ENCODE data around the gene PNKP.

Gene PNKP

DNA sequence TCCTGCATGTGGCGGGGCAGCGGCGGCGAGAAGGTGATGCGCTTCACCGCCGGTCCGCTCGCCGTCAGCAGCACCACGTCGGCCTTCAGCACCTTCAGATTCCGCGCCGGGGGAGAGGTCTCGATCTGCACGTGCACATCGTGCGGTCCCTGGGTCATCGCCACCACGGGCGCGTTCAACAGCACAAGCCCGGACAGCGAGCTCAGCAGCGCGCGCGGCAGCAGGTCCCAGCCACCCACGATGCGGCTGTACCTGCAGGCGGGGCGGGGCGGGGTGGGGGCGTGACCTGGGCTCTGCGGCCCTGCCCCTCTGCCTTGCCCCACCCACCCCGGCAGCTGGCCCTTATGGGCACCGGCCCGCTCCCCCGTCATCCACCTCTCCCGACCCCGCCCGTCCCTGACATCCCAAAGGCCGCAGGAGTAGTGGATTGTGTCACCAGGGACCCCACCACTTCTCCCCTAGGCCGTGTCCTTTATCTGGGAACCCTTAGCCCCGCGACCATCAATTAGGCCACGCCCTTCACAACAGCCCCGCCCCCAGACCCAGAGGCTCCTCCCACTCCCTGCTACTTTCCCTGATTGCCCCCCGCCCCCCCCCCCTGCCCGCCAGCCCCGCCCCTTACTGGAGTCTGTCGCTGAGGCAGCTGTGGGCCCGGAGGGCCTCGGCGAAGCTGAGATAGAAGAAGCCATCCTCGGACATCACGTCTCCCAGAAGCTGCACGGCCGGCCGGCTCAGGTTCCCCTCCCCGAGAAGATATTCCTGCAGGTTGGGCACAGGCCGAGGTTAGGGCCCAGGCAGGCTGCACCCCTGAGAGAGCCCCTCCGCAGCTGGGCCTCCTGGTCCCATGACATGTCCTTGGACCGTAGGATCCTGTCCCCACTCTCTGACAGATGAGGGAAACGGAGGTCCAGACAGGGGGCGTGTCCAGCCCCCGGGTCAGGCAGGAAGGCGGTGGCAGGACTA lies 23.3 kb upstream of the PNKP start:
- in situ Hi-C loops (cut with MboI; ENCODE audit: low sequenced_read_pairs), result no loop called here

DNA sequence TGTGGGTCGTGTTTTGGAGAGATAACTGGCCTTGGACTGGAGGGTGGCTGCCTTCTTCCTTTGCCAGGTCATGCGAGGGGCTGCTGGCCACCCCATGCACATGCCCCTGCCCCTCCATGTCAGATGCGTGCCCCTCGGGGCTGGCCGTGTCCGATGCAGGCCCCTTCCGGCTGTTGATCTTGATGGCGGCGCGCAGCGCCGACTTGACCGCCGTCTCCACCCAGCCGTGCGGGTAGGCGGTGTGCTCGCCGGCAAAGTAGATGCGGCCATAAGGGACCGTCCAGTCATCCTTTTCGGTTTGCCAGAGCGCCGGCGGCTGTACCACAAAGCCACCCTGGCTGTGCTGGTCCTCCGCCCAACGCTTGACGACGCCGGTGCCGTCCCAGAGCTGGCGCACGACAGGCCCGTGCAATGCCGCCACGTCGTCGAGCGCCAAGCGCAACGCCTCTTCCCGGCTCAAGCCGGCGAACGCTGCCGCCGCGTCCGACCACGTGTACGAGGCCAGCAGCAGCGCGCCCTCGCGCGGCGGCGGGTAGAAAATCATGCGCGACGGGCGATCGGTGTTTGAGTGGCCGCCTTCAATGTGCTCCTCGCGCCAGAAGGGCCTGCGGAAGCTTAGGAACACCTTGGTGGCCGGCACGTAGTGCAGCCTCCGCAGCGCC lies 22.4 kb upstream of the PNKP start:
- in situ Hi-C loops (cut with MboI; ENCODE audit: low sequenced_read_pairs), result no loop called here

DNA sequence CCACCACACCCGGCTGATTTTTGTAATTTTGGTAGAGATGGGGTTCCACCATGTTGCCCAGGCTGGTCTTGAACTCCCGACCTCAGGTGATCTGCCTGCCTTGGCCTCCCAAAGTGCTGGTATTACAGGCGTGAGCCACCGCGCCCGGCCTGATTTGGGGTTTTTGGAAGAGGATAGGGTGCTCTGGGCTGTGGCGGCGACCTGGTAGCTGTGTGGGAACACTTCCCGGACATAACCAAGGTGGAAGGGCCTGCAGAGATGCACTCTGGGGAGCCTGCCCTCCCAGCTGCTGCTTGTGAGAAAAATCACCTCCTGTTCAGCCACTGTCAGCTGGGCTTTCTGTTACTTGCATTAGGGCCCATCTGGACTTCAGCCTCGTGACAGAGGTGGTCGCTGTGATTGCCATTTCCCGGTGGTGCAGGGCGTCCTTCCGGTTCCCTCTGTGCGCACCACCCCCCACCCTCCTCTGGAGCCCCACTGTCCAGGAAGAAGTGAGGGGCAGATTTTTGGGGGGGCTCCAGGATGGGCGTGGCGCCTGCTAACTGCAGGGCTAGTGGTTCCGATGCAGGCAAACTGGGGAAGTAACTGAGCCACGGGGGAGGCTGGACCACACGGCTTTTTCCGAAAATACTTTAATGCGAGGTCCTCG lies 21.8 kb upstream of the PNKP start:
- in situ Hi-C loops (cut with MboI; ENCODE audit: low sequenced_read_pairs), result no loop called here

DNA sequence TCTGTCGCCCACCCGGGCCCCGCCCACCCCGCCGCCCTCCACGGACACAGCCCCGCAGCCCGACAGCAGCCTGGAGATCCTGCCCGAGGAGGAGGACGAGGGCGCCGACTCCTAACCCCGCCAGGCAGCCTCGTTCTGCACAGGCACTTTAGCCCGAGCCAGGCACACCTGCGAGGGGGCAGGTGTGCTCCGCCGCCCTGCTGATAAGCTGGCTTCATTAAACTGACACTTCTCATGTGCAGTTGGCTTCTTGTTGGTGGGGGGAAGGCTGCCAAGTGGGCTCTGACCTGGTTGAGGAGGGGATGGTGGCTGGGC lies 21.1 kb upstream of the PNKP start:
- in situ Hi-C loops (cut with MboI; ENCODE audit: low sequenced_read_pairs), result no loop called here

DNA sequence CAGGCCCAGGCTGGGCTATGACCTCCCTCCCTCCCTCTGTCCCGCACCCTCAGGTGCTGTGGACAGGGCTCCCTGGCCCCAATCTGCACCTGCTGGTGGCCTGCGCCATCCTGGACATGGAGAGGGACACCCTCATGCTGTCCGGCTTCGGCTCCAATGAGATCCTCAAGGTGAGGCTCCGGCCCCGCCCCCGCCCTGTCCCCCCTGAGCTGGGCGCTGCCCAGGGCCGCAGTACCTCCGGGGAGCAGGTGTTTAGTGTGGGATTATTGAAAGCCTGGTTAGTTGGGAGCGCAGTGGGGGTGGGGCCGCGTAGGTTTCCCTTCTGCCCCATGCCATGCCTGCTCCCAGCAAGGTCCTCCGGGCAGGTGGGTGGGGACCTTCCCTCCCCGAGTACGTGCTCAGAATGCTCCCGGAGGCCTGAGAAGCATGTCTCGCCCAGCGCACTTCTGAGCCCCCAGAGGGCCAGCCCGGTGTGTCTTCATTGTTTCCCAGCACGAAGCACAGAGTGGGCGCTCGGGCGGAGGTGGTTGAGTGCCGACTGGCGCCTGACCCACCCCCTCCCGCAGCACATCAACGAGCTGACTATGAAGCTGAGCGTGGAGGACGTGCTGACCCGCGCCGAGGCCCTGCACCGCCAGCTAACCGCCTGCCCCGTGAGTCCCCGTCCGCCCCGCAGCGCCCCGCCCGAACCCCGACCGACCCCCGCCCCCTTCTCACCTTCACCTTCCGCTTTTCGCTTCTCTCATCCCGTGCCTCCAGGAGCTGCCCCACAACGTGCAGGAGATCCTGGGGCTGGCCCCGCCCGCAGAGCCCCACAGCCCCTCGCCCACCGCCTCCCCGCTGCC lies 20.5 kb upstream of the PNKP start:
- in situ Hi-C loops (cut with MboI; ENCODE audit: low sequenced_read_pairs), result no loop called here

DNA sequence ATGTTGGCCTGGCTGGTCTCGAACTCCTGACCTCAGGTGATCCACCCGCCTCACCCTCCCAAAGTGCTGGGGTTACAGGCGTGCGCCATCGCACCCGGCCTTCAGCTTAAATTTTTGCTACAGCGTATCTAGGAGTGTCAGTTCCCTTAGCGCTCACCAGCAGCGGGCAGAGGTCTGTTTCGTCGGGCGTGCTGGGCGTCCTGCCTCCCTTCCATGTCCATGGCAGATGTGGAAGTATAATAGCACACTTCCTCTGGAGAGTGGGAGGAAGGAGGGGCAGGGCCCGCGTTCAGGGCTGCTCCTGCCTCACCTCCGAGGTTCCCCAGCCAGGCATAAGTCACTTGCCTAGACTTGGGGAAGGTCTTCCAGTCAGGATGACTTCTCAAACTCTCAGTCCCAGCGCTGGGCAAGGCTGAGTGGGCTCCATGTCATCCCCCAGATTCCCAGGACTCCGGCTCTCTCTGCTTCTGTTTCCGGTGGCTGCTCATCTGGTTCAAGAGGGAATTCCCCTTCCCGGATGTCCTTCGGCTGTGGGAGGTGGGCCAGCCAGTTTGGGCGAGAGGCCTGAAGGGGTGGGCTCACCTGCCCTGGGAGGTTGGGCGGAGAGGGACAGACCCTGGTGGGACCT lies 19.8 kb upstream of the PNKP start:
- in situ Hi-C loops (cut with MboI; ENCODE audit: low sequenced_read_pairs), result no loop called here

DNA sequence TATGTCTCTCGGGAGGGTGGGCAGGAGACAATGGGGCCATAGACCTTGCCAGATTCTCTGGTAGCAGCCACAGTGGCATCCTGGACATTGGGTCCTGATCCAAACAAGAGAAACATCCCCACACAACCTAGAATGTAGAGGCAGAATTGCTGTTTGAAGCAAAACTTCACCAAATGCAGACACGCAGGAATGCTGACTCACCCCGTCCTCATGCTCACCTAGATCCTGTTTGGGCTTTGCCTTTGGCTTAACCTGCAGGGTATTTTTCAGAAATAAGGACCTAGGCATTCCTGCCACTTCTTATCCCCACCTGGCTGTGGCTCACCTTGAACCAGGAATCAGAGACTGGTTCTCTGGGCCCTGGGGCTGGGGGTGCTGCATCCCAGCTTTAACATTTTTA lies 17.4 kb upstream of the PNKP start:
- in situ Hi-C loops (cut with MboI; ENCODE audit: low sequenced_read_pairs), result no loop called here

DNA sequence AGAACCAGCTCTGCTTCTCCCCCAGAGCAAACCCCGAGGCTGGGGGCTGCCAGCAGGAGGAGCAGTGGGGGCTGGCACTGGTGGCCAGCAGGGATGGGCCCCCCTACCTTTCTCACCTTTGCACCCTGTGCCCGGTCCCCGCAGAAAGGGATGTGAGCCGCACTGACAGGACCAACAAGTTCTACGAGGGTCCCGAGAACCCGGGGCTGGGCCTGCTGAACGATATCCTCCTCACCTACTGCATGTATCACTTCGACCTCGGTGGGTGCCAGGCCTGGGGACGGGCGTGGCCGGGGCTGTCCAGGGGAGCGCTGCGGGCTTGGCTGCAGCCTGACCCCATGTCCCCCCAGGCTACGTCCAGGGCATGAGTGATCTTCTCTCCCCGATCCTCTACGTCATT lies 16.7 kb upstream of the PNKP start:
- in situ Hi-C loops (cut with MboI; ENCODE audit: low sequenced_read_pairs), result no loop called here

DNA sequence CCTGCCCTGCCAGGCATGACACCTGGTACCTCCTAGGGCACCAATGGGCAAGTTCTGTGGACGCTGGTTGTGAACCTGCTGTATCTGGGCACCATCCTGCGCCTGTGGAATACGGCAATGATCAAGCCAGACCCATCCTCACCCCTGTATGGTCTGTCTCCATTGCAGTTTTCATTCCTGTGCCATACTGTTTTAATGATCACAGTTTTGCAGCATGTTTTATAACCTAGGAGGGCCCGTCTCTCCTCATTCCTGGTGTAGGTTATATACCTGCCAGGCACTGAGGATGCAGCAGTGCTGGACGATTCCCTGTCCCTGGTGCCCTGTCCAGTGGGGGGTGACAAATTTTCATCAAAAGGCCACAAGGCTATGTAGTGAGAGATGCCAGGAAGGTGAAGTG lies 15.7 kb upstream of the PNKP start:
- in situ Hi-C loops (cut with MboI; ENCODE audit: low sequenced_read_pairs), result no loop called here

DNA sequence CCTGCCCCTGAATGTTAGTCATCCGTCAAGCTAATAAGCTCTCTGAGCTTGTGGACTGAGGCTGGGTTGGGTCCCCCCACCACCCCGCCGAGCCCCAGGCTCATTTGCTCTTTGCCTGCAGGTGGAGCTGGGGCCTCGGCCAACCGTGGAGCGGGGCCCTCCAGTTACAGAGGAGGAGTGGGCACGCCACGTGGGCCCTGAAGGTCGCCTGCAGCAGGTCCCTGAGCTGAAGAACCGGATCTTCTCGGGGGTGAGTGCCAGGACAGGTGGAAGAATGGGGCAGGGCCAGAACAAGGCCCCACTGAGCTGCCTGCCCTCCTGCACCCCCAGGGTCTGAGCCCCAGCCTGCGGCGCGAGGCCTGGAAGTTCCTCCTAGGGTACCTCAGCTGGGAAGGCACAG lies 15.3 kb upstream of the PNKP start:
- in situ Hi-C loops (cut with MboI; ENCODE audit: low sequenced_read_pairs), result no loop called here

DNA sequence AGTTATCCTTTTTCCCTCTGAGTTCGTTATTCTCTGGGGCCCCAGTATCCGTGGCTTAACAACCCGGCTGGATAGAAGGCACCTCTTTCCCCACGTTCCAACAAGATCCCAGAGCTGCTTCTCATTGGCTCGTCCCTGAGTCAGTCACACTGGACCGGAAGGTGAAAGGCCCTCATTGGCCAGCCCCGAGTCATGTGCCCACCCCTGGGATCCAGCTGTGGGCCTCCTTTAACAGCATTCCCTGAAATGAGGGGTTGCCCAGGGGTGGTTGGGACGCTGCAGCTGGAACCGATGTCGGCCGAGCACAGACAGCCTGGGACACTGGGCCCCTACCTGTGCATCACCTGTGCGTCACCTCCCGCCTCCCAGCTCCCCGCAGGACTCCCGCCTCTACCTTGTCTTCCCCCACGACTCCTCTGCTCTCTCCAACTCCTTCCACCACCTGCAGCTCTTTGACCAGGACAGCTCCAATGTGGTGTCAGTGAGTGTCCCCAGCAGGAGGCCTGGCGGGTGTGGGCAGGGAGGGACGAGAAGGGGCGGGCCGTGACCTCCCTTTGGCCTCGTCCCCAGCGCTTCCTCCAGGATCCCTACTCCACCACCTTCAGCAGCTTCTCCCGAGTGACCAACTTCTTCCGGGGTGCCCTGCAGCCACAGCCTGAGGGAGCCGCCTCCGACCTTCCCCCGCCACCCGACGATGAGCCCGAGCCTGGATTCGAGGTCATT lies 14.5 kb upstream of the PNKP start:
- in situ Hi-C loops (cut with MboI; ENCODE audit: low sequenced_read_pairs), result no loop called here

DNA sequence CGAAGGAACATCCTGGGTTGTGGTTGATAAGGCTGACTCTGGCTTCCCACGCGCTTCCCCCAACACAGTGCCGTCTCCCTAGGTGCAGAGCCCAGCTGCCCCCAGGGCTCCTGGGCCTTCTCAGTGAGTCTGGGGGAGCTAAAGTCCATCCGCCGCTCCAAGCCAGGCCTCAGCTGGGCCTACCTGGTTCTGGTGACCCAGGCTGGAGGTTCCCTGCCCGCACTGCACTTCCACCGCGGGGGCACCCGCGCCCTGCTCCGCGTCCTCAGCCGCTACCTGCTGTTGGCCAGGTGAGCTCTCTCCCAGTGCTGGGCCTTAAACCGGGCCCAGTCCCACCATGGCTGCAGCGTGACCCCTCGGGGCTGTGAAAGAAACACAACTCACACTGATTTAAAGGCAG lies 13.8 kb upstream of the PNKP start:
- in situ Hi-C loops (cut with MboI; ENCODE audit: low sequenced_read_pairs), result no loop called here

DNA sequence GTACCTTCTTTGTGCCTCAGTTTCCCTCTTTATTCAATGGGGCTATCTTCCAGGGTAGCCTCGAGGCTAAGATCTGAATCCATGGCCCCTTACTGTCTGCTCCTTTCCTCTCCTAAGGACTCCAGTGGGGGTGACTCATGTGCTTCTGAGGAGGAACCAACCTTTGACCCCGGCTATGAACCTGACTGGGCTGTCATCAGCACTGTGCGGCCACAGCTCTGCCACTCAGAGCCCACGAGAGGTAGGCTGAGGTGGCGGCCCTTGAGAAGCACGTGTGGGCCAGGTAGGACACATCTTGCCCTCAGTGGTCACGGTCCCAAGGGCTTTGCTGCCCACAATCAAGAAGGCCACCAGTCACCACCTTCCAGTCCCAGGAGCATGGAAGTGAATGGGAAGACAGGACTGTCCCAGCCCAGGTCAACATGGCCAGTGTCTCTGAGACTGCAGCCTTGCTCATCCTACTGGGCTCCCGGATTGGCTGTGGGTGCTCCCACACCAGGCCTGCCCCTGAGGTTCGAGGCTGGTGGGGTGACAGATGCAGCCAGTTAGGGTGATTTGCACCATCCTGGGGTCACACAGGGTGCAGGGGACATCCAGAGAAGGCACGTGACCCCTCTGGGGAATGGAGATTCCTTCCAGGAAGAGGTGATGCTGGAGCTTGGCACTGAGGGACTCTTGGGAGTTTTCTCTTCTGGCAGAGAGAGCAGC lies 12.9 kb upstream of the PNKP start:
- in situ Hi-C loops (cut with MboI; ENCODE audit: low sequenced_read_pairs), result no loop called here

DNA sequence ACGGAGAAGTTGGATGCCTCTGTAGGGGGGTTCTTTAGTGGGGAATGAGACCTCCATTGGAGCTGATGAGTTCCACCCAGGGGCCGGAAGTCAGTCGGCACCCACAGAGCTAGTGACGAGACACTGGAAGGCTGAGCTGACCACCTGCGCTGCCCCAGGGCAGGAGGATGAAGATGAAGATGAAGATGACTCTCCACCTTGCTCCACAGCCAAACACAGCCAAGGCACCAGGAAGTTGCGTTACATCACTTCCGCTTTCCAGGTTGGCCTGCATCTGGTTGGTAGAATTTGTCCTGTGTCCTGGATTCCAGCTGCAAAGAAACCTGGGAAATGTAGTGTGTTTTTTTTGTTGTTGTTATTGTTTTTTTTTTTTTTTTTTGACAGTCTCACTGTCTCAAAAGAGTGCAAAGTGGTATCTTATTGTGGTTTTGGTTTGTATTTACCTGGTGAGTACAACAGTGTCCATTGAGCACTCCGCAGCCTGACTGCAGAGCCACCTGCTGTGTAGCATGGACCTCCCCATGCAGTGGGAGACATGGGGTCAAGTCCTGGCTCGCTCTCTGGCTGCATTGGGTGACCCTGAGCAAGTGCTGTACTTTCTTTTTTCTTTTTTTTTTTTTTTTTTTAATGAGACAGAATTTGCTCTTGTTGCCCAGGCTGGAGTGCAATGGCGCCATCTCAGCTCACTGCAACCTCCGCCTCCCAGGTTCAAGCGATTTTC lies 12.0 kb upstream of the PNKP start:
- in situ Hi-C loops (cut with MboI; ENCODE audit: low sequenced_read_pairs), result no loop called here

DNA sequence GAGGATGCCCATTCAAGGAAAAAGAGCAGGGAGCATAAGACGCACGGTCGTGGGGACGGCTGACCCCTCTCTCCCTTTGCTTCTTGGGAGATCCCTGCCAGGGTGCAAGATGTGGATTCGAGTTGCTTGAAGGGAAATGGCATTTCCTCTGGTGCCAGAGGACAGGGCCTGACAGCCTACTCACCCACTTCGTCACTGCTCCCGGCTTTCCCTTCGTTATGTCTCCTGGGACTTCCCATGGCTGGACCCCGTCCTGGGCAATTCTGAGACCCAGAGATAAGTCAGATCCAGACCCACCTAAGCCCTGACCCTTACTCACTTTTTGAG lies 11.3 kb upstream of the PNKP start:
- in situ Hi-C loops (cut with MboI; ENCODE audit: low sequenced_read_pairs), result no loop called here

DNA sequence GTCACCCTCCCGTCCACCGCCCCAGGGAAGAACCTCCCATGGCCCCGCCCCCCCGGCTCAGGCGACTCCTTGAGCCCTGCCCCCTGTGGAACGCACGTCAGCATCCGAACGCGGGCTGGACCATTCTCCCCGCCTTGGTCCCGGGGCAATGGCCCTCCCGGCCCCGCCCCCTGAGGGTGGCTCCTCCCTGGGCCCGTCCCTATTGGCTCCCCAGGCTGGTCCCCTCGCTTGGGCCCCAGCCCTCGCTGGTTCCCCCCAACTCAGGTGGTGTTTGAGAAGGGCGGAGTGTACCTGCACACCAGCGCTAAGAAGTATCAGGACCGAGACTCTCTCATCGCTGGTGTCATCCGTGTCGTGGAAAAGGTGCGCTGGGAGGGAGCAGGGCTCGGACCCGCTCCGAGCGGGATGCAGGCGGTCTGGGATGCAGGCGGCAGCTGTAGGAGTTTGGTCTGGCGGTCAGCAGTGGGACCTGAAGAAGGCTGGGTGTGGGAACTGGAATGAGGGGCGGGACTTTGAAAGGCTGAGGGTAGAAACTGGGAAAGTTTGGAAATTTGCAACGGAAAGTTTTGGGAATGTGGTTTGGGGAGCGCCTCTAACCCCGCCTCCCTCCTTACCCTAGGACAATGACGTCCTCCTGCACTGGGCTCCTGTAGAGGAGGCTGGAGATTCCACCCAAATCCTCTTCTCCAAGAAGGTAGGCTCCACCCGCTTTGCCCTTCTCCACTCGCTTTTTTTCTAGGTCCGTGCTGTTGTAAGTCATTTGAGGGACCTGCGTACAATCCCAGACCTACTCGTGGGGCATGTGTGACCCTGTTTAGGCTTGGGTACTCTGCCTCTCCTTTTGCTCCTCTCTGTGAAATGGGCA lies 10.7 kb upstream of the PNKP start:
- in situ Hi-C loops (cut with MboI; ENCODE audit: low sequenced_read_pairs), result no loop called here

DNA sequence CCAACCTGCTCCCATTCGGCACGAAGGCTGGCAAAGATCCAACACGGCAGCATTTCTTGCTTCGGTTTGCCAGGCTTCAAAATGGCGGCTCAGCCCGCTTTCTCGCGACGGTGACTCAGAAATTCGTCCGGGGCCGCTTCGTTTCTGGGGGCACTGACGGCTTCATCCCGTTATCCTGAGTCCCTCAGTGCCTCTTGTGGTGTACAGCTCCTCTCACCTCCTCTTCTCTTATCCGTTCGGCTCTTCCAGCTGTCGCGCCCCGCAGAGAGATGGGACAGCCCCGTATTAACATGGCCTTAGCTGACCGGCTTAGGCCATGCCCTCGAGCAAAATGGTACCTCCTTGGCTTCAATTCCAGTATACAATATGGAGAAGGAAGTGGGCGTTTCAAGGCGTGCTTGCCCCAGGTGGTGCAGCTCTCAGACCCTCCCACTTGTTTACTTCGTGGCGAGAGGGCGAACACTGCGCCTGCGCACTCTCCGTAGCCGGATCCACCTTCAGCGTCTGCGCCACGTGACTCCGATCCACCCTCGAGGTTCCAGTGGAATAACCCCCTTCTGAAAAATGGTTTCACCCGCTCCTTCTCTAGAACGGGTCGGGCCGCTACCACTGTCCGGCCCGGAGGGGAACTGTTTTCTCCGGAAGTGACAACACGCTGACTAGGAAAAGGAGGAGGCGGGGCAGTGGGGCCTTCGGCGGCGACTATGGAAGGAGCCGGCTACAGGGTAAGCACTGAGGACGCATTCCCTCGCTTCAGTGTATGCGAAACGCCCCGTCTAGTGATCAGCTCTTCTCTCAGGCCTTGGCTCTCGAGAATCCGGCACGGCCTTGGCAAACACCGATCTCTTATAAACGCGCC lies 9.9 kb upstream of the PNKP start, which contains the start of the genes AKT1S1 and TBC1D17:
AKT1S1 (minus strand) TSS at position 336 of the 859 bp plus-strand sequence. CDS start 4,060 bp downstream, outside the sequence.
TBC1D17 (plus strand) TSS at position 683 of the 859 bp plus-strand sequence; CDS start at position 705, 22 bp downstream.
- in situ Hi-C loops (cut with MboI; ENCODE audit: low sequenced_read_pairs), result no loop called here

Data from HL-60/S4 treated with retinoic acid at 250 ng/mL for 4 days and 3 days (cell line).